HL-60 (cell line): ENCODE results near the gene PLXNA2.

ENCODE experiments used
- DNase-seq, 2 experiments: peaks; one replicate each; pipeline ENCODE4 v3.0.0-alpha.2; 2010 to 2020; ENCODE audit warnings: low read depth in 1 of 2, low spot score in 1 of 2
- H3K27ac ChIP-seq: fragments of 250-450 bp; sonication (Bioruptor Pico); replicated peaks from 2 replicates; pipeline ENCODE4 v1.5.1; 2020; ENCODE audit warnings: mild to moderate bottlenecking, moderate library complexity
- H3K27me3 ChIP-seq: fragments of 250-450 bp; sonication (Bioruptor Pico); 2 replicates; pipeline ENCODE4 v1.5.1; 2021; ENCODE audit warnings: mild to moderate bottlenecking, moderate library complexity; ENCODE audit not compliant: insufficient read depth, poor library complexity, severe bottlenecking
- H3K4me3 ChIP-seq: replicated peaks from 2 replicates; pipeline ENCODE4 v1.5.1; 2011; ENCODE audit warnings: mild to moderate bottlenecking, control low read depth, low read length; ENCODE audit not compliant: insufficient read depth
- CTCF ChIP-seq: IDR thresholded peaks from one replicate; pipeline ENCODE4 v1.5.1; 2011; ENCODE audit warnings: low read length, control low read depth, inconsistent platforms; ENCODE audit not compliant: insufficient read depth
- GABPA ChIP-seq: IDR thresholded peaks from 2 replicates; pipeline ENCODE4 v1.6.1; 2012; ENCODE audit warnings: low read depth
- POLR2AphosphoS5 ChIP-seq: IDR thresholded peaks from 2 replicates; pipeline ENCODE4 v1.6.1; 2012; ENCODE audit warnings: low read depth
- REST ChIP-seq: IDR thresholded peaks from 2 replicates; pipeline ENCODE4 v1.6.1; 2012; ENCODE audit warnings: low read depth; ENCODE audit not compliant: insufficient replicate concordance
- SPI1 ChIP-seq: IDR thresholded peaks from 2 replicates; pipeline ENCODE4 v1.6.1; 2012; ENCODE audit warnings: low read depth, mild to moderate bottlenecking, borderline replicate concordance

Gene PLXNA2

DNA sequence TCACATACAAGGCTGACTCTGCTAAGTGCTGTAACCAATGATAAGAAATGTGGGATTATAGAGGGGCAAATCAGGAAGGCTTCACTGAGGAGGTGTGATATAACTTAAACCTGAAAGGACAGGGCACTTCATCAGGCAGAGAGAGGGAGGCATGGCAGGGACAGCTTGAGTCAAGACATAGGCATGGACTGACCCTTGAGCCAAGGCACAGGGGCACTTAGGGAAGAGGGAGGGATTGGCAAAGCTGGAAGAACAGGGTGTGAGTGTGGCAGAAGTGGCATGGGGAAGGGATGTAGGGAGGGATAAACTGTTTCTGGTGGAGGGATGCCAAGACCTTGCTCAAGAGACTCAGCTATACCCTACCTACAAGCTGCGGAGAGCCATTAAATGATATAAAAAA is 81.3 kb downstream of the PLXNA2 start:
- no peak for DNase-seq
- Histone ChIP-seq H3K27me3 (peaks cover 11% of the 10 kb centered on the region), H3K4me3 (no peak overlapping the region), H3K27ac (no peak overlapping the region)
- TF ChIP-seq REST (no peak), POLR2AphosphoS5 (no peak), SPI1 (no peak), CTCF (no peak), GABPA (no peak)

DNA sequence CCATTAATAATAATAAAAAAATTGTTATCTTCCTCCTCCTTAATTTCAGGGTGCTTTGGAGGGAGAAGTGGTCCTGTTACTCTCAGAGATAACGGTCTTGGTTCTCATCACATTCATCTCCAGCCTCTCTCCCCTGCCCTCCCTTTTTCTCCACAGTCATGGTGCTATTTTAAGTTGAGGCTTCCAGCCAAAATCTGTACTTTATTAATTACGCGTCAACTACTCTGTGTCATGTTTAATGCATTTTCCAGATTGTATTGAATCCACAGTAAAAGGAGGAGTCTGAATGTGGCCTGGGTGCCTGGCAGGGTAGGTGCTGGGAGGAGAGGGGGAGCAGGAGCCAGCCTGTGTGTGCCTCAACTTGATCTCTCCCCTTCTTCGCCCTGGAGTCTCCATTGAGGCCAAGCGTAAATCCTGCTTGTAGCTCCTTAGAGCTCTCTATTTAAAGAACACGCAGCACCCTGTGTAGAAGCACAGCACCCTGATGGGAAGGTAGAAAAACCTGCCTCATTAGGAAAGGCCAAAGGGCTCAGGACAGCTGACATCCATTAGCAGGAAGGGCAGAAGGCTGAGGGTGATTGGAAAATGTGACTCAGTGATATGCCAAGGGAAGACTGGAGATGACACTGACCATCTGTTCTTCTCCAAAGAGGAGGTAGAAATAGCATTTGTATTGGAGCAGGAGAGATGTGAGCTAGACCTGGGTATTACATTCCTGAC is 82.4 kb downstream of the PLXNA2 start:
- TF ChIP-seq CTCF (no peak), REST (no peak), POLR2AphosphoS5 (no peak), GABPA (no peak), SPI1 (no peak)
- no peak for DNase-seq
- no peak overlapping the region for H3K4me3 ChIP-seq
- H3K27ac ChIP-seq = no peak overlapping the region
- peaks cover 11% of the 10 kb centered on the region for H3K27me3 ChIP-seq

DNA sequence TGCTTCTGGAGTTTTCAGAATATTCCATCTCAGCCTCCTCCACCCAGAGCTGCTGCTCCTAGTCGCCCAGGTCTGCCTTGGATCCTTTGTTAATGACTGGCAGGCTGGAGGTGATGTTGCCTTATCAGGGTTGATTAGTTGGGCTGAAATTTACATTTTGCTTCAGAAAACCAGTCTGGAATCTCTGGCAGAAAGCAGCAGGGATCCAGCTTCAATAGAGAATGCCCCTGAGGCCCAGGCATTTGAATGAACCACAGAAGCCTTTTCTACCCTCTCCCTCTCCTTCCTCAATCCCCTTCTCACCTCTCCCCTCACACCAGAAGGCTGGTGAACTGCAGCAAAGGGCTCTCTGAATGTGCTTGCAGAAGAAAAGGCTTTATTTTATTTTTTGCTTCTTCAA is 83.2 kb downstream of the PLXNA2 start:
- TF ChIP-seq CTCF = no peak
- TF ChIP-seq SPI1 = no peak
- TF ChIP-seq GABPA = no peak
- TF ChIP-seq REST = no peak
- TF ChIP-seq POLR2AphosphoS5 = no peak
- no peak overlapping the region for H3K27ac ChIP-seq
- DNase-seq = no peak
- no peak overlapping the region for H3K4me3 ChIP-seq
- peaks cover 11% of the 10 kb centered on the region for H3K27me3 ChIP-seq
